ENCODE data around the gene SLC9A3. TPM values are rescaled to one million over a fixed set of nuclear protein-coding genes. Genes with fewer than 3 reads are reported as not detected.
A peak's percentile ranks its signal among the peaks of the same experiment; 100 is the strongest.

The SLC9A3 gene
- total and polyA plus RNA-seq, 4 donors, result 0.94 to 3.8 (median 1.5) TPM

- ATAC-seq (ENCODE audit: insufficient read depth, low FRiP score), result no peak
- Histone ChIP-seq H3K4me3 (no peak overlapping the region), H3K9me3 (ENCODE audit: control insufficient read depth in 4 of 4, insufficient read depth in 3 of 4, low read length in 3 of 4) (no peaks in the 10 kb centered on the region), H3K27me3 (ENCODE audit: control insufficient read depth in 3 of 3, insufficient read depth in 3 of 3, low read length in 2 of 3) (no peaks in the 10 kb centered on the region), H3K4me1 (ENCODE audit: control insufficient read depth in 5 of 5, insufficient read depth in 5 of 5, low read length in 5 of 5) (peaks cover 0 to 20% (median 4%) of the 10 kb centered on the region in 5 donors), H3K36me3 (ENCODE audit: control insufficient read depth in 4 of 4, insufficient read depth in 4 of 4, low read length in 4 of 4) (peaks cover 16 to 34% (median 31%) of the 10 kb centered on the region in 4 donors), H3K27ac (ENCODE audit: low read depth in 1 of 2, low read length in 1 of 2) (no peak overlapping the region), H3K9ac (ENCODE audit: insufficient read depth in 1 of 2, low read length in 2 of 2) (no peak overlapping the region)
- no peak for TF ChIP-seq CTCF (IDR thresholded peaks at IDR 0.05; ENCODE audit: control extremely low read depth, extremely low read depth)
- no peak for DNase-seq
- WGBS, 2 donors, result 83 to 94% methylated on average over 10 of the region's 10 CpGs
Observed at GRCh38 chr5:445591-445990, 78.7 kb downstream of the SLC9A3 start.

GRCh38 chr5:444226-444625, 80.0 kb downstream of the SLC9A3 start:
- TF ChIP-seq CTCF (IDR thresholded peaks at IDR 0.05; ENCODE audit: control extremely low read depth, extremely low read depth), result no peak
- peaks cover 0 to 20% (median 4%) of the 10 kb centered on the region in 5 donors for H3K4me1 ChIP-seq (ENCODE audit: control insufficient read depth in 5 of 5, insufficient read depth in 5 of 5, low read length in 5 of 5)
- no peak overlapping the region for H3K27ac ChIP-seq (ENCODE audit: low read depth in 1 of 2, low read length in 1 of 2)
- no peaks in the 10 kb centered on the region for H3K27me3 ChIP-seq (ENCODE audit: control insufficient read depth in 3 of 3, insufficient read depth in 3 of 3, low read length in 2 of 3)
- ATAC-seq (ENCODE audit: insufficient read depth, low FRiP score), result no peak
- WGBS, 2 donors, result 84 to 89% methylated on average over 8 of the region's 8 CpGs
- H3K9me3 ChIP-seq (ENCODE audit: control insufficient read depth in 4 of 4, insufficient read depth in 3 of 4, low read length in 3 of 4), result no peaks in the 10 kb centered on the region
- peaks cover 7 to 26% (median 22%) of the 10 kb centered on the region in 4 donors for H3K36me3 ChIP-seq (ENCODE audit: control insufficient read depth in 4 of 4, insufficient read depth in 4 of 4, low read length in 4 of 4)
- no peak overlapping the region for H3K9ac ChIP-seq (ENCODE audit: insufficient read depth in 1 of 2, low read length in 2 of 2)
- no peak for DNase-seq
- H3K4me3 ChIP-seq, result no peak overlapping the region

GRCh38 chr5:443239-444151, 80.8 kb downstream of the SLC9A3 start:
- ATAC-seq (ENCODE audit: insufficient read depth, low FRiP score), result no peak
- H3K27ac ChIP-seq (ENCODE audit: low read depth in 1 of 2, low read length in 1 of 2), result peak overlapping the region; percentile 56 to 66
- no peaks in the 10 kb centered on the region for H3K27me3 ChIP-seq (ENCODE audit: control insufficient read depth in 3 of 3, insufficient read depth in 3 of 3, low read length in 2 of 3)
- peak overlapping the region; percentile 50 to 76 for H3K9ac ChIP-seq (ENCODE audit: insufficient read depth in 1 of 2, low read length in 2 of 2)
- H3K4me1 ChIP-seq (ENCODE audit: control insufficient read depth in 5 of 5, insufficient read depth in 5 of 5, low read length in 5 of 5), result peaks cover 0 to 19% (median 4%) of the 10 kb centered on the region in 5 donors
- H3K36me3 ChIP-seq (ENCODE audit: control insufficient read depth in 4 of 4, insufficient read depth in 4 of 4, low read length in 4 of 4), result peaks cover 5 to 19% (median 17%) of the 10 kb centered on the region in 4 donors
- no peak for TF ChIP-seq CTCF (IDR thresholded peaks at IDR 0.05; ENCODE audit: control extremely low read depth, extremely low read depth)
- 14 to 27% methylated on average over 44 to 62 of the region's 62 CpGs for WGBS, 2 donors
- H3K4me3 ChIP-seq, result peak overlapping the region; percentile 99
- no peaks in the 10 kb centered on the region for H3K9me3 ChIP-seq (ENCODE audit: control insufficient read depth in 4 of 4, insufficient read depth in 3 of 4, low read length in 3 of 4)
- no peak for DNase-seq

Measured in lung (tissue), 12 donors.